Posterior vena cava (tissue), 2 donors: ENCODE data around the gene TMBIM1. TPM values are rescaled to one million over a fixed set of nuclear protein-coding genes. Genes with fewer than 3 reads are reported as not detected.
"Not testable (repeated sequence)": the region's sequence is repeated elsewhere in the genome, so short reads cannot be mapped to it uniquely, and the experiment has no call there.

Experiments
- DNase-seq: peaks from one replicate; pipeline ENCODE4 v3.0.0-alpha.2; 2020; ENCODE audit warnings: low spot score
- intact Hi-C, 2 donors: fragments of 100-400 bp; cut with DNase I; formaldehyde crosslinking; loops; one replicate each; pipeline versions ENCODE4 v1.14.1 to v1.14.2; 2022 to 2023
- total RNA-seq, 2 donors: library from RNA; stranded (reverse); fragmentation: NEBNext Ultra II Directional; extraction: Animal tissue kit (Norgen Biotek cat#: 25700); gene quantifications; one replicate each; pipeline ENCODE4 v1.2.1, GENCODE V29; 2021
- donor health status: DM: yes; HTN: yes; CAD: no.
- donor health status: DM: yes; HTN: yes; CAD: no.

The TMBIM1 gene
- total RNA-seq, 2 donors from 2014 or later, result 191 to 195 TPM

DNA sequence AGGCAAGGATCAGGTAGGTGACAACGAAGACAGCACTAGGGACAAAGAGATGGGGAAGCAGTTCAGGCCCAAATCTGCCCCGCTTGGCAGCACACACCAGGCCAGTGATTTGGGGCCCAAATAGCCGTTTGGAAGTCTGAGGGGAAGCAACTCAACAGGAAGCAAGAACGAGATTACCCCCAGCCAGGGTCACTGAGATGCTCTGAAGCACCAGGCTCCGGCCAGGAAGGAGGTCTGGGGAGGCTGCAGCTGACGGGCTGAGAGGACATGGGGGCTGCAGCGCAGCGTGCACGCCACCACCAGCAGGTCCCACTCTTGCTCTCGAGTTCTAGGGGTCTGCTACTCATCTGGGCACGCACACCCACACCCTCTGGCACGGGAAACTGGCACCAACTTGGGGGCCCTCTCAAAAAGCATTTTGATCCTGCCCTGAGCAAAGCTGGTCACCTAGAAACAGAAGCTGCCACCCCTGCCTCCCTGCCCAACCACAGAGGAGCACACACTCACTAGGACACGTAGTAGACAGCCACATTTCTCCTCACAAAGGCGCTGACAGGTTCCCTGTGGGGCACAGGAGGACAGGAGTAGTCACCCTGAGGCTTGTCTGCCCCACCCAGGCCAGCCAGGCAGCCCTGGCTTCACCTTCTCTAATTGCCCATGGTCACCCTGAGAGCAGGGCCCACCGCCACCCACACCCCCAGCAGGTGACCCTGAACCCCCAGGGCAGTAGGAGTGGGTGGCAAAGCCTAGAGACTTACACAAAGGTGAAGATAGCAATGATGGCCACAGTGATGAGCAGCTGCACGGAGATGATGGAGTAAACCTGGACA is 13.6 kb downstream of the TMBIM1 start:
- intact Hi-C loops, result no loop called here
- DNase-seq, result no peak

DNA sequence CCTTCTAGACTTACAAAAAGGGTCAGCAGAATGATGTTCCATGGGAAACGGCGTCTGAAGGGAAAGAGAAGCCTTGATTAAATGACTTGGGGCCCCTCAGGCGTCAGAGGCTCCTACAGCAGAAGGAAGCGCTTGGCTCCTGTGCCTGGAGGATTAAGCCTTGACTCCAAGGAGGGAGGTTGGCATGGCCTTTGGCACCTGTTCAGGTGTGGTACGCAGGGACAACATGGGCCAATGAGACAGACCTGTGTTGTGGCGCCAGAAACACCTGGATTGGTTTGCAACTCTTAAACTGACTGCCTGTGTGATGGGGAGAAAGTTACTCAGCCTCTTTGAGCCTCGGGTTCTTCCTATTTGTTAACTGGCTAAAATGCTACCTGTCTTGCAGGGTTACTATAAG is 14.4 kb downstream of the TMBIM1 start:
- intact Hi-C loops, result no loop called here
- no peak for DNase-seq

DNA sequence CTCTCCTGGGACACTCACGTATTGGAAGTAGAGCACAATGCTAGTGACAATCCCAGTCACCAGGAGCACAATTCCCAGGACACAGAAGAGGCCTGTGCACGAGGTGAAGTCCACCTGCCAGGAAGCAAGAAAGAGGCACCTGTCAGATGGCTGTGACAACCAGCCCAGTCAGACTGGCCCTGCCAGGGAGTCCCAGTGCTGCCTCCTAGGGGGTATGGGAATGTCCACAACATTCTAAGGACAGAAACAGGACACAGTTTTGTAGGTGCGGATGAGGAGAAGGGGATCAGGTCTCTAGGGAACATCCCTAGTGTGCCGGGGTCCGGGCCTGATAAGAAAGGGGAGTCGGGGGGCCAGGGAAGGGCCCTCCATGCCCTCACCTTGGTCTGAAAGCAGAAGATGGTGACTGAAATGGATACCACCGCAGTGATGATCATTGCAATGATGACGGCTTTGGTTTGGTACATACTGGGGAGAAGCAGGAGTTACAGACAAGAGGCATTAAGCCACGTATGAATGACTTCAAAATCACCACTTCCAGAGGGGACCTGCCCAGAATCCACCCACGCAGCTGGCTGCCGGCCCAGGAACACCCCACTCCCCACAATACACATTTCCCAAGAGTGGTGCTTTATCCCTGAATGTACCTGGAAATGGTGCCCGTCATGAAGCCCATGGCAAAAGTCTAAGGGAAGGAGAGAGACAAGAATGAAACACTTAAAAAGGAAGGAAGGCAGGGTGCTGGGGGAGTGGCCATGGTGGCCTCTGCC is 15.1 kb downstream of the TMBIM1 start:
- intact Hi-C loops, result no loop called here
- DNase-seq, result no peak

DNA sequence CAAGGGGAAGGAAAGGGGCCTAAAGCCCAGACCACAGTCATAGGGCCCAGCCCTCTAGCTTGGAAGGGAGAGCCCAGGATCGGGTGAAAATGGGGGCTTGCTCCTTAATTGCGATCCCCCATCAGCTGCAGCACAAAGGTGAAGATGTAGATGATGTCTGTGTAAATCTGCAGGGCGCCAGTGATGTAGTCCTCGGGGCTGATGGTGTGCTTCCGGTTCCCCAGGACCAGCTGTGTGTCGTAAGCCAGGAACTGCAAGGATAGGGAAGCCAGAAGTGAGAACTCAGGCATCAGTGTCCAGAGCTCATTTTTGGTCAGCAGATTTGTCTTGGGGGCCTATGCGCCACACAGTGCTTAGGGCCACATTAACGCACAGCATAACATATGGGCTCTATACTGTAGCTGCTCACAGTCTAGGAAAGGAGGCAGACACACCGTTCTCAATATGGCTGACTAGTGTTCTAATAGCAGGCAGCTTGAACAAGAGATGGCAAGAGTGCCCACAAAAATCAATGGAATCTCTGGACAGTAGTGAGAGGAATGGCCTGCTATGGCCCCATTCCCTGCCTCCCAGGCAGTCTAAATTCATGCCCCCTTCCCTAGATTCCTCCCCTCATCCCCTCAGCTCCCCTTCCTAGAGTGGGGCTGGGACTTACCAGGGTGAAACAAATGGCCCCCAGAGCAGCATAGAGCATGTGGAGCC is 16.8 kb downstream of the TMBIM1 start:
- no peak for DNase-seq
- intact Hi-C loops, result no loop called here

DNA sequence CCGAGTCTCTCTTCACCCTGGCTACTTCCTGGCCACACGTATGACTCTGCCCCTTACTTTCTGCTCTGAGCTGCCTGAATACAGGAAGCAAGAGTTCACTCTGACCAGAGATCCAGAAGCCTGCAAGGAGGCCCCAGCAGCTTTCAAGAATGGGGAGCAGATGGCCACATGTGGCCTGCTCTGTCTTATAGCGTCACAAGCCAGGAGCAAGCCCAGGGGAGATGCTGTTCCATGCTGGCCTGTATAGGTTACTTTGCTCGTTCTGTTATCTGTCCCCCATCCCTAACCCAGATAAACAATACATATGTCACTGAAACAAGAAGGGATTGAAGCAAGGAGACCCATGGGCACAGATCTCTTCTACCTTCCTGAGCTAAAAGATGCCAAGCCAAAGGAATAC is 17.7 kb downstream of the TMBIM1 start:
- intact Hi-C loops, result loop anchor here in 1 of 2 donors (5.0 kb wide), 1 partner anchor 123 kb away; the partner anchor contains the start of gene CTDSP1
- no peak for DNase-seq

DNA sequence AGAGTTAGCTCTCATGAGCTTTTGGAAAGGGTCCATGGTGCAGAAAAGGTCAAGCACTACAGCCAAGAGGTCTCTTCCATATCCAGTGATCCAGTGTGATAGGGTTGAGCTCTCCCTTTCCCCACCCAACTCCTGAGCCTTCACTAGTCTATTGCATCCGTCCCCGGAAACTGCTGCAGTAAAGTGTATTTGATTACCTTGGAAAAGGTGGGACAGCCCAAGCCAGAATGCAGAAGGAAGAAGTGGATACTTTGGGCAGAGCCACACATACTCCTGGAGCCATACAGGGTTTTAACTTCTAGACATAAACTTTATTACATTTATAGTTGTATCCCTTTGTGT is 18.4 kb downstream of the TMBIM1 start:
- DNase-seq, result no peak
- intact Hi-C loops, result loop anchor here in 1 of 2 donors (5.0 kb wide), 1 partner anchor 123 kb away; the partner anchor contains the start of gene CTDSP1

DNA sequence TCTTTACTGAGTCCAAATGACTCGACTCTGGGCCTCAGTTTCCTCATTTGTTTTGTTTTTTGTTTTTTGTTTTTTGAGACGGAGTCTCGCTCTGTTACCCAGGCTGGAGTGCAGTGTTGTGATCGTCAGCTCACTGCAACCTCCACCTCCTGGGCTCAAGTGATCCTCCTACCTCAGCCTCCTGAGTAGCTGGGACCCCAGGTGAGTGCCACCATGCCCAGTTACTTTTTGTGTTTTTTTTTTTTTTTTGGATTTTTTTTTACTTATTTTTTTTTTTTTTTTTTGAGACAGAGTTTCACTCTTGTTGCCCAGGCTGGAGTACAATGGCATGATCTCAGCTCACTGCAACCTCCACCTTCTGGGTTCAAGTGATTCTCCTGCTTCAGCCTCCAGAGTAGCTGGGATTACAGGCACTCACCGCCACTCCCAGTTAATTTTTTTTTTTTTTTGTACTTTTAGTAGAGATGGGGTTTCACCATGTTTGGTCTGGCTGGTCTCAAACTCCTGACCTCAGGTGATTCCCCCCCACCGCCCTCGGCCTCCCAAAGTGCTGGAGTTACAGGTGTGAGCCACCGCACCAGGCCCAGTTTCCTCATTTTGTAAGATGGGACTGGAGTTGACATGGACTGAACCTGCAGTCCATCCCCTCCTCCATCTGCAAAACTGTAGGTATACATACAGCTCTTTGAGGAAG is 18.9 kb downstream of the TMBIM1 start:
- not testable (repeated sequence) for DNase-seq
- intact Hi-C loops, result loop anchor here in 1 of 2 donors (5.0 kb wide), 1 partner anchor 124 kb away; the partner anchor contains the start of gene CTDSP1

DNA sequence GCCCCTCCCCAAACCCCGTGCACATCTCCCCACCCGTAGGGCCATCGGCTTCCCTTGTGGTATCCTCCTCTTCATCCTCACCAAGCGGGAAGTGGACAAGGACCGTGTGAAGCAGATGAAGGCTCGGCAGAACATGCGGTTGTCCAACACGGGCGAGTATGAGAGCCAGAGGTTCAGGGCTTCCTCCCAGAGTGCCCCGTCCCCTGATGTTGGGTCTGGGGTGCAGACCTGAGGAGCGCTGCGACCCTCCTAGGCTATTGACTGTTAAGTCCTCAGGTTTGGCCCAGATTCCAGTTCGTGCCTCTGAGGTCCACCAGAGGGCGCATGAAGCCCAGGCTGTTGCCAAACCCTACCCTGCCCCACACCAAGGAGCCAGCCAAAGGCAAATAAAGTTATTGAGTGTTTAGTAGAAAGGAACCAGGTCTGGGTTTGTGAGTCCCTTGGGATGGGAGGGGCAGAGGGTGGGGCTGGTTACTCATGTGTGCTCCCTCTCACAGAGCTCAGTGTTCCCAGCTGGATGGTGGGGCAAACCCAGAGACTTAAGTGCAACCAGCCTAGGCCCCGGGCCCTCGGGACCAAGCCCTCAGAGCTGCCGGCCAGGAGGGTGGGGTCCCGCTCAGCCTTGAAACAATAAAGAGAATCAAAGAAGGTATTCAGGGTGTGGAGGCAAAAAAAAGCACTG is 19.6 kb downstream of the TMBIM1 start:
- intact Hi-C loops, result loop anchor here in 1 of 2 donors (5.0 kb wide), 1 partner anchor 125 kb away; the partner anchor contains the start of gene CTDSP1
- DNase-seq, result peak; percentile 95

DNA sequence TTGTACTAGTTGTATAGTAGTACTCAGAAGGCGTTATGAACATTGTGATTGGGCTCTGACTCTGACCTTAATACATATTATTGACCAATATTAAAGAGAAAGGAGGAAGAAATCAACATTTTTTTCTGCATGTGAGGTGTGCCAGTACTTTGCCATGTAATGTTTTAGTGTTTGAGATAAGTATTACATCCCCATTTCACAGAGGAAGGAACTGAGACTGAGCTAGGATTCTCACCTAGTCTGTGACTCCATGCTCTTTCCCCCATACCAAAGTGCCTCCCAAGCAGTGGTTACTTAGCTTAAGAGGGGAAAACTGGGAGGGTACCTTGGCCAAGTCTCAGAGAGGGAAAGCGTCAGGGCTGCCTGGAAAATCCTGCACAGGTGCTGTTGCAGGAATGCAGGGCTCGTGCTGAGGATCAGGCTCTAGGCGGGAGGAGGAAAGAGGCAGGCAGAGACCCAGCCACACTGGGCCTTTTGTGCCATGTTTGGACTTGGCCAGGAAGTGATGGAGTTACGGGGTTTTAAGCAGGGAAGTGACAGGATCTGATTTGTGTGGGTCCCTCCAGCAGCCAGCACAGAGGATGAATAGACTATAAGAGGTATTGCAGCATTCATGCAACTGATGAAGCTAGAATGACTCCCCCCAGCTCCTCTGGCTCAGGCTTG is 20.3 kb downstream of the TMBIM1 start:
- intact Hi-C loops, result loop anchor here in 1 of 2 donors (5.0 kb wide), 1 partner anchor 125 kb away; the partner anchor contains the start of gene CTDSP1
- DNase-seq, result no peak

DNA sequence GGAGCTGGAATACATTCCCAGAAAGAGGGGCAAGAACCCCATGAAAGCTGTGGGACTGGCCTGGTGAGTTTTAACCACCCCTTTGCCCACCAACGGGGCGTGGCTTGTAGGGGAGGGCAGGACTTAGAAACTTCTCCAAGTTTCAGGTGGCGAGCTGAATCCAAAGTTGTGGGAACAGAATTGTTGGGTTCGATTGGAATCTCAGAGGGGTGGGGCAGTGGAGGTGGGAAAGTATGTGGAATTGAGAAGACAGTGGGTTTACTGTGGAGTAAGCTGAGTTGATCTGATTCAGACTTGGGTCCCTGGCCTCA is 20.9 kb downstream of the TMBIM1 start:
- DNase-seq, result no peak
- intact Hi-C loops, result loop anchor here in 1 of 2 donors (5.0 kb wide), 1 partner anchor 126 kb away; the partner anchor contains the start of gene CTDSP1

DNA sequence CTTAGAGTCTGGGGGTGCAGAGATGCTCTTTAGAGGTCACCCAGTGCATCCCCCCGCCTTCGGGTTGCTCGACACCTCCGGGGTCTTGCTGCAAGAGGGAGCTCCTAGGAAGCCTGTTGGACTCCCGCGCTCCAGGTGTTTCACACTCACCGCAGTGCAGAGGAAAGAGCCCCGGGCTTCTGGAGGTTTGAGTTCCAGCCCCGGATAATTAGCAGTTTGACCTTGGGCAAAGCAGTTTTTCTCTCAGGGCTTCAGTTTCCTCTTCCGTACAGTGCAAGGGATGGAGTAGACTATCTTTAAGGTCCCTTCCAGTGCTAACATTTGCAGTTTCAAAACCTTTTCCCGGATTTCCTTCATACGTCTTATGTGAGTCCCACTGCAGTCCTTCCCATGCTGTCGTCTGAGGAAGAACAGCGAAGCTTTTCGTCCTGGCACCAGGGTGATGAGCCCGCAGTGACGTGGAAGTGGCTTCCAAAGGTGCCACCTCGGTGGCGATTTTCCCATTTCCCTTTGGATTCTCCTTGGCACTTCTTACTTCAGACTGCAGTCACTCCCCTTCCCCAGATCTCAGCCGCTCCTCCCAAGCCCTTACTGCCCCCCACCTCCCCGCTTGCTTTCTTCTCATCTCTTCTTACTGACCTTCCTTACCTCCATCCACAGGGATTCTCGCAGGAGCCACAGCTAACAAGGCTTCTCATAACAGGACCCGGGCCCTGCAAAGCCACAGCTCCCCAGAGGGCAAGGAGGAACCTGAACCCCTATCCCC is 21.4 kb downstream of the TMBIM1 start:
- intact Hi-C loops, result loop anchor here in 1 of 2 donors (5.0 kb wide), 1 partner anchor 126 kb away; the partner anchor contains the start of gene CTDSP1
- DNase-seq, result peak; percentile 84

DNA sequence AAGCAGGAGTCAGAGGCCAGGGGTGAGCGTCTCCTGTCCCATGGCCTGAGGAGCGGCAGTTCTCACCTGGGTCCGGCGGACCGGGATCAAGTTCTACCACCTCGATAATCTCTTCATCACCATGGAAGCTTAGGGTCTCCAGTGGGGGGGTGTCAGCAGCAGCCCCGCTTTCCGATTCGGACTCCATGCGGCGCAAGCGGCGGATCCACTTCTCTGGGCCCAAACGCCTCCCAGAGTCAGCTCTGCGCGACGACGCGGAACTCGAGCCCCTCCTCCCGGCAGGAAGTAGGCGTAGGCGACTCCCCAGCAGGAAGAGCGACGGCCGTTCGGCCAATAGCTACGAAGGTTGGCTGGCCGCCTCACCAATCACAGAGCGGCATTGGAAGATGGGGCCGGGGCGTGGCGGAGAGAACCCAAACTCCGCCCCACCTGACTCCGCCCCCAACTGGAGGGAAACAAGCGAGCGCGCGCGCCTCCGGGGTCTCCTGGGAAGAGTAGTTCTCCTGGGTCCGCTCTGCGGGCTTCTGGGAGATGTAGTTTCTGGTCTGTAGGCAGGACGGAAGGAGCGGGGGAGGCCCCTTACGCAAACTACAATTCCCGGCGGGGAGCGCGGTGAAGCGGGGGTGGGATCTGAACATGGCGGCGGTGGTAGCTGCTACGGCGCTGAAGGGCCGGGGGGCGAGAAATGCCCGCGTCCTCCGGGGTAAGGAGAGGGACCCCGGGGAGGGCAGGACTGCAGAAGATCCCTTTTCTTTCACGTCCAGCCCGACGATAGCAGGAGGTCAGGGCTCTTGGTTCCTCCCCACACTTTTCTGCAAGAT is 22.2 kb downstream of the TMBIM1 start, which contains the start of the genes AAMP and PNKD:
AAMP (minus strand) TSS at position 238 of the 821 bp plus-strand sequence; CDS start at position 187, 51 bp downstream.
PNKD (plus strand) TSS at position 620 of the 821 bp plus-strand sequence; CDS start at position 637, 17 bp downstream.
- intact Hi-C loops, result loop anchor here in 1 of 2 donors (5.0 kb wide), 1 partner anchor 127 kb away; the partner anchor contains the start of gene CTDSP1
- peak; percentile 100 for DNase-seq

DNA sequence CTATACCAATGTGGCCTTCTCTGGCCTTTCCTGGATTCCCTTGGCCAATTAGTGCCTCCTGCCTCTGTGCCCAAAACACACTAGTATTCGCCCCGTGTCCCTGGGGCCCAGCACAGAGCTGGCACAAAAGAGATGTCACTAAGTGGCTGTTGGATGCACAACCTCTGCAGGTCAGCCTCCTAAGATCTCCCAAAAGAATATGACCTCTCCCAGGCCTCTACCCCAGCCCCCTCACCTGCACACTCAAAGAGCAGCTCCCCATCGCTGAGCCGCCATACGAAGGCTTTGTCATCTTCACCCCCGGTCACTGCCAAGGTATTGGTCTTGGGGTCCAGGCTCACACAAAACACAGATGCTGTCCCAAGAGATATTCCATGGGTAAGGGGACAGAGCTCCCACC is 25.0 kb downstream of the TMBIM1 start:
- intact Hi-C loops, result no loop called here
- DNase-seq, result no peak

DNA sequence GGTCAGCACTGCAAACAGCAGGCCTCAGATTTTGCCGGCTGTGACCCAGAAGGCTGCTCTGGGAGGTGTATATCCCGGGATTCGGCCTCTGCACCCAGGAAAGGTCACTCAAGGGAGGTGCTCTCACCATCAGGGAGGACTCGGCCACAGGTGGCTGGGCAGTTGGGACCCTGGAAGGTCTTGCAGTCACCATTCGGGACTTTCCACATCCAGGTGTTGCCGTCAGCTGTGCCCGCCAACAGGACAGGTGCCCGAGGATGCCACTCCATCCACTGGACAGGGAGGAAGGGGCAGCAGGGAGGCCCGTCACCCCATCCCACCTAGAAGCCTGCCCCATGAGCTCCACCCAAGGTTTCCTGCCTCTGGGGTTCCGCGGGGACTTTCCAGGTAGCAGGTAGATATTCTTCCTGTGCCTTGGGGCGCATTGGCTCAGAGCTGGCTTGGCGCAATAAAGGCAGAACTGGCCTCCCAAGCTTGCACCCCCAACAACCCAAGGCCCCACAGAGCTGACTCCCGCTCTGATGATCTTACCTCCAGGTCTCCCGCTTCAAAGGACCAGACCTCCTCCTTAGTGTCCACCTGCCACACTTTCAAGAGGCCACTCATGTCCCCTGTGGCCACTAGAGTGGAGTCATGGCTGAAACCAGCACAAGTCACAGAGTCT is 25.9 kb downstream of the TMBIM1 start:
- peak; percentile 66 for DNase-seq
- intact Hi-C loops, result no loop called here

DNA sequence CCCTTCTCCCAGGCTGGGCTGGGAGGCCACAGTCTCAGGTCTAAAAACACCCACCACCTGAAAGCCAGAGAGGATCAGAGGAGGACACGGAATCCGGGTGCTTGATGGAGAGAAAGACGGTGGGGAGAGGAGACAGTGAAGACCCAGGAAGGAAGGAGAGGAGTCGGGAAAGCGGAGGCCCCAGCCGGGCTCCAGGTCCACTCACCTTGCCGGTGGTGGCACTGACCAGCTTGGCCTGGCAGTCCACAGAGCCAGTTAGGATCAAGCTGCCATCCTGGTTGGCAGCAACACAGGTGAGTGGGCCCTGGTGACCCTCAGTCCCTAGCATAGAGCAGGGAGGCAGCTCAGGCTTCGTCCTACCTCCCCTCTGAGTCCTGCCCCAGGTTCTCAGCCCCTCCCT is 26.7 kb downstream of the TMBIM1 start:
- intact Hi-C loops, result no loop called here
- peak; percentile 53 for DNase-seq
